Naive thymus-derived CD8-positive, alpha-beta T cell (primary cell): Measurements from ENCODE around the gene PCDHA10. TPM values are rescaled to one million over a fixed set of nuclear protein-coding genes. Genes with fewer than 3 reads are reported as not detected.

Experiments
- ATAC-seq, 2 donors: fragments of 150-1000 bp; cut with Tn5 transposase in 1 of 2; sonication (Bioruptor Pico), chemical (Tn5 transposase) in 1 of 2; 1 replicate in 1 of 2; 2 replicates in 1 of 2; pipeline ENCODE4 v1.10.0; 2021; ENCODE audit warnings: mild to moderate bottlenecking in 2 of 2, moderate library complexity in 2 of 2
- POLR2A ChIA-PET: fragments of 350-600 bp; sonication (Branson Sonifier 250); formaldehyde crosslinking; loops from one replicate; lab custom pipeline; 2021; ENCODE audit warnings: antibody characterized with exemption; lab: Charles Lee
- DNase-seq, 10 donors: peaks; one replicate each; pipeline versions ENCODE4 v3.0.0 to v3.0.0-alpha.2; 2020 to 2022
- H3K27ac Mint-ChIP-seq, 10 donors: one replicate each; pipeline ENCODE4 v1.8.0; 2020 to 2022; ENCODE audit warnings: mild to moderate bottlenecking in 10 of 10, mixed read lengths in 10 of 10, moderate library complexity in 4 of 10, inconsistent platforms in 1 of 10
- H3K27me3 Mint-ChIP-seq, 5 donors: one replicate each; pipeline ENCODE4 v1.8.0; 2021 to 2022; ENCODE audit warnings: mixed read lengths in 5 of 5
- H3K36me3 Mint-ChIP-seq, 3 donors: one replicate each; pipeline ENCODE4 v1.8.0; 2020 to 2022; ENCODE audit warnings: mixed read lengths in 3 of 3, mild to moderate bottlenecking in 2 of 3, inconsistent platforms in 1 of 3
- H3K4me1 Mint-ChIP-seq, 4 donors: one replicate each; pipeline ENCODE4 v1.8.0; 2021 to 2022; ENCODE audit warnings: mixed read lengths in 4 of 4
- H3K4me3 Mint-ChIP-seq, 10 donors: one replicate each; pipeline ENCODE4 v1.8.0; 2020 to 2022; ENCODE audit warnings: mild to moderate bottlenecking in 10 of 10, mixed read lengths in 10 of 10, moderate library complexity in 6 of 10, inconsistent platforms in 1 of 10
- H3K9me3 Mint-ChIP-seq, 9 donors: one replicate each; pipeline ENCODE4 v1.8.0; 2020 to 2022; ENCODE audit warnings: mixed read lengths in 9 of 9, mild to moderate bottlenecking in 3 of 9, inconsistent platforms in 1 of 9, moderate library complexity in 1 of 9
- polyA plus RNA-seq, 3 donors: library from polyadenylated mRNA; unstranded; fragments of 300-500 nt; fragmentation: Illumina TruSeq; gene quantifications; one replicate each; pipeline ENCODE4 v1.2.3, GENCODE V29; 2021
- total RNA-seq, 8 experiments: library from RNA in 2 of 8; stranded (reverse) in 2 of 8; gene quantifications; one replicate each; pipeline ENCODE4 v1.2.3 and lab custom pipeline; 2021 to 2026

The PCDHA10 gene
- total and polyA plus RNA-seq, 5 experiments from 2014 or later = not detected

DNA sequence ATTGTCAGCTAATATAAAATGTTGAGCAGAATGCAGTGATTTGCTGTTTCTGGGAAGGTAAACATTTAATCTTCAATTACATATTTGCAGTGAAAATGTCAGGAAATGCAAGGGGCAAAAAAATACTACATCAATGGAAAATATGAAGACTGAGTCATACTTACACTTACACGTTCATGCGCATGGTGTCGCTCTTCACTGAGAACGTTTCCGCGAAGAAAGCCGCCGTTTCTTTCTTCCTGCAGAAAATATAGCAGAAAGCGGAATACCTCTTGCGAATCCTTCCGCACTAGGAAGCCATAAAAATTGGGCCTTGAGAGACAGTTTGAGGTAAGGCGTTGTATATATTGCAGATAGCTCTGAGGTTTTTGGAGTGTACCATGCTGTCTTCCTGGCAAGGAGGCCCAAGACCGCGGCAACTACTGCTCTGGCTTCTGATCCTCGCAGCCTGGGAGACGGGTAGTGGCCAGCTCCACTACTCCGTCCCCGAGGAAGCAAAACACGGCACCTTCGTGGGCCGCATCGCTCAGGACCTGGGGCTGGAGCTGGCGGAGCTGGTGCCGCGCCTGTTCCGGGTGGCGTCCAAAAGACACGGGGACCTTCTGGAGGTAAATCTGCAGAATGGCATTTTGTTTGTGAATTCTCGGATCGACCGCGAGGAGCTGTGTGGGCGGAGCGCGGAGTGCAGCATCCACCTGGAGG lies 26.3 kb downstream of the PCDHA10 start, which contains the start of gene PCDHA13:
Gene PCDHA13, plus strand, starts transcription at position 236 of the 702 bp plus-strand sequence. Its CDS starts 145 bp downstream, at position 381.
- peaks cover 30 to 49% (median 40%) of the 10 kb centered on the region in 5 donors for H3K27me3 Mint-ChIP-seq

DNA sequence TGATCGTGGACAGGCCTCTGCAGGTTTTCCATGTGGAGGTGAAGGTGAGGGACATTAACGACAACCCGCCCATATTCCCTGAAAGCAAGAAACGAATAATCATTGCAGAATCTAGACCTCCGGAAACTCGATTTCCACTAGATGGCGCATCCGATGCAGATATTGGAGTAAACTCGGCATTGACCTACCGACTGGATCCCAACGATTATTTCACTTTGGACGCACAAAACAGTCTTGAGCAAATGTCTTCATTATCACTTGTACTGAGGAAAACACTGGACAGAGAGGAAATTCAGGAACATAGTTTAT lies 26.8 kb downstream of the PCDHA10 start:
- ATAC-seq = no peak
- Mint-ChIP-seq H3K9me3 (peaks cover 20 to 68% (median 42%) of the 10 kb centered on the region in 9 donors), H3K4me3 (no peak overlapping the region), H3K36me3 (peaks cover 5 to 53% (median 5%) of the 10 kb centered on the region in 3 donors), H3K27me3 (peaks cover 33 to 54% (median 42%) of the 10 kb centered on the region in 5 donors), H3K27ac (peak overlapping the region in 1 of 10 donors; percentile 7), H3K4me1 (no peaks in the 10 kb centered on the region)
- no peak for DNase-seq
- POLR2A ChIA-PET = no interaction called here

More for the DNA sequence above, 26.3 kb downstream of the PCDHA10 start, which contains the start of gene PCDHA13:
- H3K4me1 Mint-ChIP-seq = no peaks in the 10 kb centered on the region
- H3K27ac Mint-ChIP-seq = peak within 1 kb of the TSS in 1 of 10 donors; percentile 7
- POLR2A ChIA-PET = no interaction called here
- H3K9me3 Mint-ChIP-seq = peaks cover 20 to 65% (median 37%) of the 10 kb centered on the region in 9 donors
- no peak within 1 kb of the TSS for H3K4me3 Mint-ChIP-seq
- no peak for ATAC-seq
- H3K36me3 Mint-ChIP-seq = peaks cover 5 to 50% (median 5%) of the 10 kb centered on the region in 3 donors
- DNase-seq = no peak

DNA sequence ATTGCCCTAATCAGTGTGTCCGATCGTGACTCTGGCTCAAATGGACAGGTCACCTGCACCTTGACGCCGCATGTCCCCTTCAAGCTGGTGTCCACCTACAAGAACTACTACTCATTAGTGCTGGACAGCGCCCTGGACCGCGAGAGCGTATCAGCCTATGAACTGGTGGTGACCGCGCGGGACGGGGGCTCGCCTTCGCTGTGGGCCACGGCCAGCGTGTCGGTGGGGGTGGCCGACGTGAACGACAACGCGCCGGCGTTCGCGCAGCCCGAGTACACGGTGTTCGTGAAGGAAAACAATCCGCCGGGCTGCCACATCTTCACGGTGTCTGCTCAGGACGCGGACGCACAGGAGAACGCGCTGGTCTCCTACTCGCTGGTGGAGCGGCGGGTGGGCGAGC lies 27.7 kb downstream of the PCDHA10 start:
- Mint-ChIP-seq H3K36me3 (peaks cover 5 to 54% (median 5%) of the 10 kb centered on the region in 3 donors), H3K4me3 (no peak overlapping the region), H3K27ac (no peak overlapping the region), H3K27me3 (peaks cover 34 to 62% (median 42%) of the 10 kb centered on the region in 5 donors), H3K9me3 (peaks cover 20 to 61% (median 48%) of the 10 kb centered on the region in 9 donors), H3K4me1 (no peaks in the 10 kb centered on the region)
- DNase-seq (no peak), ATAC-seq (no peak)
- POLR2A ChIA-PET = no interaction called here

DNA sequence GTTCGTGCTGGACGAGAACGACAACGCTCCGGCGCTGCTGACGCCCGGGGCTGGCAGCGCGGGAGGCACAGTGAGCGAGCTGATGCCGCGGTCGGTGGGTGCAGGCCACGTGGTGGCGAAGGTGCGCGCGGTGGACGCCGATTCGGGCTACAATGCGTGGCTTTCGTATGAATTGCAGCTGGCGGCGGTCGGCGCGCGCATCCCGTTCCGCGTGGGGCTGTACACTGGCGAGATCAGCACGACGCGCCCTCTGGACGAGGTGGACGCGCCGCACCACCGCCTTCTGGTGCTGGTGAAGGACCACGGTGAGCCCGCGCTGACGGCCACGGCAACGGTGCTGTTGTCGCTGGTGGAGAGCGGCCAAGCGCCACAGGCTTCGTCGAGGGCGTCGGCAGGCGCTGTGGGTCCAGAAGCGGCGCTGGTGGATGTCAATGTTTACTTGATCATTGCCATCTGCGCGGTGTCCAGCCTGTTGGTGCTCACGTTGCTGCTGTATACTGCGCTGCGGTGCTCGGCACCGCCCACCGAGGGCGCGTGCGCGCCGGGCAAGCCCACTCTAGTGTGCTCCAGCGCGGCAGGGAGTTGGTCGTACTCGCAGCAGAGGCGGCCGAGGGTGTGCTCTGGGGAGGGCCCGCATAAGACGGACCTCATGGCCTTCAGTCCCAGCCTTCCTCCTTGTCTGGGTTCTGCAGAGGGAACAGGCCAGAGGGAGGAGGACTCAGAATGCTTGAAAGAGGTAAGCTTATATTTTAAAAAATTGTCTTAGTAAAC lies 28.4 kb downstream of the PCDHA10 start:
- DNase-seq (no peak), ATAC-seq (no peak)
- no peaks in the 10 kb centered on the region for H3K4me1 Mint-ChIP-seq
- no peak overlapping the region for H3K4me3 Mint-ChIP-seq
- no peak overlapping the region for H3K27ac Mint-ChIP-seq
- POLR2A ChIA-PET = no interaction called here
- peaks cover 18 to 54% (median 43%) of the 10 kb centered on the region in 9 donors for H3K9me3 Mint-ChIP-seq
- H3K27me3 Mint-ChIP-seq = peaks cover 31 to 55% (median 39%) of the 10 kb centered on the region in 5 donors
- H3K36me3 Mint-ChIP-seq = peaks cover 5 to 46% (median 5%) of the 10 kb centered on the region in 3 donors

DNA sequence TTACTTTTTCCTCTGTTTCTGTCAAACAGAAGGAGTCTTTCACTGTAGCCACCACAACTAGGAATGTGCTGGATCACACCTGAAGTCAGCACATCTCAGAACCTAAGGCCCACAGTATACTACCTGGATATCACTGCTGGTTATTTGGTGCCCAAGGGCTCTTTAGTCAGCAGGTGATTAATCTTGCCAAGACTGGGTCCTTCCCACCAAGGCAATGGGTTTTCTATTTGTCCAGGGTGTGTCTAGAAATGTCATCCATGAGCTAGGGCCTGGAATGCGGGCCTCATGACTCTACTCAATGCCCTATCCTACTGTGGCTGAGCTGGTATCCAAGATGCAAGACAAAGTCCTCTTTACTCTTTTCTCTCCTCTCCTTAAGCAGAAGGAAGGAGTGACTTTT lies 60.6 kb downstream of the PCDHA10 start:
- Mint-ChIP-seq H3K36me3 (peaks cover 0 to 4% (median 0%) of the 10 kb centered on the region in 3 donors), H3K27ac (no peak overlapping the region), H3K27me3 (peaks cover 4 to 20% (median 8%) of the 10 kb centered on the region in 5 donors), H3K9me3 (peaks cover 12 to 34% (median 23%) of the 10 kb centered on the region in 9 donors), H3K4me1 (peaks cover 0 to 2% (median 0%) of the 10 kb centered on the region in 4 donors), H3K4me3 (no peak overlapping the region)
- DNase-seq (no peak), ATAC-seq (no peak)
- POLR2A ChIA-PET = no interaction called here

Other genes with a start within 250 kb of the PCDHA10 start
- 1 to 10 TPM; 4.5 to 4.6 TPM for gene CD14, start 222.7 kb upstream of the PCDHA10 start, total RNA-seq
- 1 to 10 TPM; 1.5 to 3.1 (median 2.1) TPM for gene CD14, start 222.7 kb upstream of the PCDHA10 start, polyA plus RNA-seq
- gene TMCO6, start 216.4 kb upstream of the PCDHA10 start, total RNA-seq = 10 to 100 TPM; 46.3 to 55.8 TPM
- 10 to 100 TPM; 11.5 to 20.5 (median 13.9) TPM for gene TMCO6, start 216.4 kb upstream of the PCDHA10 start, polyA plus RNA-seq
- gene NDUFA2, start 208.3 kb upstream of the PCDHA10 start, total RNA-seq = 10 to 100 TPM; 43.6 to 44.3 TPM
- 100 to 1,000 TPM; 137 to 167 (median 160) TPM for gene NDUFA2, start 208.3 kb upstream of the PCDHA10 start, polyA plus RNA-seq
- 100 to 1,000 TPM; 178 TPM for gene IK, start 208.1 kb upstream of the PCDHA10 start, total RNA-seq
- 100 to 1,000 TPM; 168 to 207 (median 200) TPM for gene IK, start 208.1 kb upstream of the PCDHA10 start, polyA plus RNA-seq
- gene WDR55, start 191.0 kb upstream of the PCDHA10 start, total RNA-seq = 10 to 100 TPM; 46.2 to 47.7 TPM
- 10 to 100 TPM in 1 of 3 donors, 1 to 10 TPM in 2; 9.2 to 15.6 (median 9.6) TPM for gene WDR55, start 191.0 kb upstream of the PCDHA10 start, polyA plus RNA-seq
- gene DND1, start 182.3 kb upstream of the PCDHA10 start, total RNA-seq = 1 to 10 TPM; 3.4 to 3.7 TPM
- under 1 TPM in 1 of 3 donors, not detected in 2; 0.17 TPM for gene DND1, start 182.3 kb upstream of the PCDHA10 start, polyA plus RNA-seq
- 10 to 100 TPM; 83.6 to 84.1 TPM for gene HARS1, start 164.5 kb upstream of the PCDHA10 start, total RNA-seq
- gene HARS1, start 164.5 kb upstream of the PCDHA10 start, polyA plus RNA-seq = 10 to 100 TPM; 63.2 to 77.5 (median 65.3) TPM
- gene HARS2, start 164.4 kb upstream of the PCDHA10 start, total RNA-seq = 10 to 100 TPM; 63.5 to 68.0 TPM
- gene HARS2, start 164.4 kb upstream of the PCDHA10 start, polyA plus RNA-seq = 10 to 100 TPM; 15.4 to 24.6 (median 20.1) TPM
- 10 to 100 TPM; 55.8 to 59.6 TPM for gene ZMAT2, start 155.4 kb upstream of the PCDHA10 start, total RNA-seq
- 10 to 100 TPM; 64.2 to 81.3 (median 77.0) TPM for gene ZMAT2, start 155.4 kb upstream of the PCDHA10 start, polyA plus RNA-seq
- gene PCDHA1, start 69.8 kb upstream of the PCDHA10 start, total RNA-seq = not detected
- gene PCDHA1, start 69.8 kb upstream of the PCDHA10 start, polyA plus RNA-seq = not detected
- gene PCDHA2, start 61.0 kb upstream of the PCDHA10 start, total RNA-seq = not detected
- gene PCDHA2, start 61.0 kb upstream of the PCDHA10 start, polyA plus RNA-seq = not detected
- not detected for gene PCDHA3, start 54.8 kb upstream of the PCDHA10 start, total RNA-seq
- not detected for gene PCDHA3, start 54.8 kb upstream of the PCDHA10 start, polyA plus RNA-seq
- not detected for gene PCDHA4, start 48.8 kb upstream of the PCDHA10 start, total RNA-seq
- not detected for gene PCDHA4, start 48.8 kb upstream of the PCDHA10 start, polyA plus RNA-seq
- not detected for gene PCDHA5, start 34.3 kb upstream of the PCDHA10 start, total RNA-seq
- not detected for gene PCDHA5, start 34.3 kb upstream of the PCDHA10 start, polyA plus RNA-seq
- not detected for gene PCDHA6, start 27.9 kb upstream of the PCDHA10 start, total RNA-seq
- gene PCDHA6, start 27.9 kb upstream of the PCDHA10 start, polyA plus RNA-seq = not detected
- not detected for gene PCDHA7, start 21.6 kb upstream of the PCDHA10 start, total RNA-seq
- not detected for gene PCDHA7, start 21.6 kb upstream of the PCDHA10 start, polyA plus RNA-seq
- gene PCDHA8, start 14.7 kb upstream of the PCDHA10 start, total RNA-seq = not detected
- not detected for gene PCDHA8, start 14.7 kb upstream of the PCDHA10 start, polyA plus RNA-seq
- gene PCDHA9, start 7.5 kb upstream of the PCDHA10 start, total RNA-seq = not detected
- not detected for gene PCDHA9, start 7.5 kb upstream of the PCDHA10 start, polyA plus RNA-seq
- gene PCDHA11, start 13.1 kb downstream of the PCDHA10 start, total RNA-seq = not detected
- not detected for gene PCDHA11, start 13.1 kb downstream of the PCDHA10 start, polyA plus RNA-seq
- gene PCDHA12, start 19.4 kb downstream of the PCDHA10 start, total RNA-seq = not detected
- gene PCDHA12, start 19.4 kb downstream of the PCDHA10 start, polyA plus RNA-seq = not detected
- gene PCDHA13, start 26.2 kb downstream of the PCDHA10 start, total RNA-seq = not detected
- gene PCDHA13, start 26.2 kb downstream of the PCDHA10 start, polyA plus RNA-seq = not detected
- gene PCDHAC1, start 70.4 kb downstream of the PCDHA10 start, total RNA-seq = not detected
- not detected for gene PCDHAC1, start 70.4 kb downstream of the PCDHA10 start, polyA plus RNA-seq
- gene PCDHAC2, start 110.6 kb downstream of the PCDHA10 start, total RNA-seq = not detected
- not detected for gene PCDHAC2, start 110.6 kb downstream of the PCDHA10 start, polyA plus RNA-seq
- not detected for gene PCDHB1, start 195.5 kb downstream of the PCDHA10 start, total RNA-seq
- not detected for gene PCDHB1, start 195.5 kb downstream of the PCDHA10 start, polyA plus RNA-seq
- not detected for gene PCDHB2, start 238.7 kb downstream of the PCDHA10 start, total RNA-seq
- gene PCDHB2, start 238.7 kb downstream of the PCDHA10 start, polyA plus RNA-seq = under 1 TPM in 1 of 3 donors, not detected in 2; 0.25 TPM
- gene PCDHB3, start 244.6 kb downstream of the PCDHA10 start, total RNA-seq = not detected
- not detected for gene PCDHB3, start 244.6 kb downstream of the PCDHA10 start, polyA plus RNA-seq